Pancreas (tissue), 10 donors: ENCODE data around the gene UBE3B. TPM values are rescaled to one million over a fixed set of nuclear protein-coding genes. Genes with fewer than 3 reads are reported as not detected.

Experiments
- ATAC-seq, 4 donors: fragments of 200-7000 bp; cut with Tn5 transposase; one replicate each; pipeline versions ENCODE4 v1.8.0 to v1.9.1; 2020; ENCODE audit warnings: mild to moderate bottlenecking in 4 of 4, moderate library complexity in 4 of 4
- DNase-seq, 6 donors: peaks; one replicate each; pipeline ENCODE4 v3.0.0-alpha.2; 2020
- FAIRE-seq: peaks from 2 replicates; lab custom pipeline; 2012; peaks lifted over from hg19 to GRCh38; lab: Jason Lieb, UNC
- H3K27ac ChIP-seq, 4 donors: fragments of 200-600 bp; sonication (generic); 1 replicate in 3 of 4; 2 replicates in 1 of 4; pipeline versions ENCODE4 v1.5.0 to v1.8.0; 2020
- H3K27me3 ChIP-seq, 4 donors: fragments of 200-600 bp; one replicate each; pipeline ENCODE4 v1.8.0; 2021
- H3K36me3 ChIP-seq, 3 donors: fragments of 200-600 bp; sonication (generic) in 1 of 3; one replicate each; pipeline versions ENCODE4 v1.5.0 to v1.8.0; 2020 to 2021
- H3K4me1 ChIP-seq, 3 donors: fragments of 200-600 bp; one replicate each; pipeline ENCODE4 v1.8.0; 2021
- H3K4me3 ChIP-seq, 4 donors: fragments of 200-600 bp; sonication (generic) in 2 of 4; one replicate each; pipeline versions ENCODE4 v1.5.0 to v1.8.0; 2020 to 2021
- H3K9me3 ChIP-seq, 4 donors: fragments of 200-600 bp; one replicate each; pipeline ENCODE4 v1.8.0; 2021
- WGBS, 2 donors: extraction: QIAGEN DNeasy Blood & Tissue Kit; methylation state at CpG; one replicate each; pipeline ENCODE4 v1.1.7; 2013; 5-methylcytosine and 5-hydroxymethylcytosine counted together
- intact Hi-C, 3 donors: fragments of 100-400 bp; cut with DNase I; formaldehyde crosslinking; loops; one replicate each; pipeline versions ENCODE4 v1.11.1 to v1.14.2; 2022
- polyA plus RNA-seq, 2 donors: library from polyadenylated mRNA; stranded (reverse); fragments of 200-250 nt; gene quantifications; one replicate each; pipeline ENCODE4 v1.2.3, GENCODE V29; 2013
- total RNA-seq, 6 donors: library from RNA; stranded (reverse); fragmentation: NEBNext Ultra II Directional in 4 of 6; extraction: Animal tissue kit (Norgen Biotek cat#: 25700) in 4 of 6; gene quantifications; one replicate each; pipeline versions ENCODE4 v1.2.1 to v1.2.4, GENCODE V29; 2021 to 2023
- TF ChIP-seq, protein P1 (sequence below), 4 donors: fragments of 200-600 bp; sonication (generic) in 3 of 4; IDR thresholded peaks; one replicate each; pipeline versions ENCODE4 v1.5.0 to v1.8.0; 2021; ENCODE audit warnings: antibody characterized with exemption in 4 of 4
- donor health status: healthy with polysubstance abuse.
- donor health status: DM: no; HTN: no; CAD: no; lungs with moderate emphysema.
- donor health status: DM: no; HTN: no; CAD: no.
- donor health status: control.
- donor health status: control.
- donor health status: Bipolar disorder and iron deficiency.
- donor health status: DM: yes; HTN: yes; CAD: no.
- donor health status: DM: no; HTN: no; CAD: no.
- donor health status: DM: no; HTN: no; CAD: no.
- donor health status: DM: yes; HTN: yes; CAD: no.

Gene UBE3B
- total and polyA plus RNA-seq, 8 donors: 9.8 to 25.6 (median 13.8) TPM

DNA sequence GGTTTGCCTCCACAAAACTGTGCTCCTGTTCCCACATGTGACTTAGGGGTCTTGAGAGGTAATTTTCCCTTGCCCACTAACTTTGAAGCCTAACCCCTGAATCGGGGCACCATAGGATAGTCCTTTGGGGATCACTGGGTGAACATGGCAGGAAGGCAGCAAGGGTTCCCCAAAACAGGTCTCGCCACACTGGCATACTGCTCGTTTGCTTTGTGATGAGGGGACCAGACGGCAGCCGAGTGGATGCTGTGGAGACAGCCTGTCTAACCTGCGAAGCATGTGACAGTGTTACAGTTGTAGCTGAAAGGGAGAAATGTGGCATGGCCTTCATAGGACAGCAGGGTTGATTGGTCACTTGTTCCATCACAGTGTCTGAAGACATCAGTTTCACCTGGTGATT lies 42.4 kb downstream of the UBE3B start:
- Histone ChIP-seq H3K27me3 (no peaks in the 10 kb centered on the region), H3K4me1 (no peaks in the 10 kb centered on the region), H3K27ac (peak overlapping the region in 1 of 4 donors; percentile 14), H3K9me3 (no peaks in the 10 kb centered on the region), H3K36me3 (peaks cover 0 to 48% (median 17%) of the 10 kb centered on the region in 3 donors), H3K4me3 (no peak overlapping the region)
- no peak for DNase-seq
- intact Hi-C loops: loop anchor here in 2 of 3 donors (5.0 to 10.0 kb wide), 2 partner anchors 258 to 265 kb away; no protein-coding TSS in a partner anchor
- ATAC-seq: no peak
- TF ChIP-seq, protein P1, sequence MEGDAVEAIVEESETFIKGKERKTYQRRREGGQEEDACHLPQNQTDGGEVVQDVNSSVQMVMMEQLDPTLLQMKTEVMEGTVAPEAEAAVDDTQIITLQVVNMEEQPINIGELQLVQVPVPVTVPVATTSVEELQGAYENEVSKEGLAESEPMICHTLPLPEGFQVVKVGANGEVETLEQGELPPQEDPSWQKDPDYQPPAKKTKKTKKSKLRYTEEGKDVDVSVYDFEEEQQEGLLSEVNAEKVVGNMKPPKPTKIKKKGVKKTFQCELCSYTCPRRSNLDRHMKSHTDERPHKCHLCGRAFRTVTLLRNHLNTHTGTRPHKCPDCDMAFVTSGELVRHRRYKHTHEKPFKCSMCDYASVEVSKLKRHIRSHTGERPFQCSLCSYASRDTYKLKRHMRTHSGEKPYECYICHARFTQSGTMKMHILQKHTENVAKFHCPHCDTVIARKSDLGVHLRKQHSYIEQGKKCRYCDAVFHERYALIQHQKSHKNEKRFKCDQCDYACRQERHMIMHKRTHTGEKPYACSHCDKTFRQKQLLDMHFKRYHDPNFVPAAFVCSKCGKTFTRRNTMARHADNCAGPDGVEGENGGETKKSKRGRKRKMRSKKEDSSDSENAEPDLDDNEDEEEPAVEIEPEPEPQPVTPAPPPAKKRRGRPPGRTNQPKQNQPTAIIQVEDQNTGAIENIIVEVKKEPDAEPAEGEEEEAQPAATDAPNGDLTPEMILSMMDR (IDR thresholded peaks at IDR 0.05): no peak
- WGBS, 2 donors: 90 to 95% methylated on average over 6 of the region's 6 CpGs
- FAIRE-seq: no peak

DNA sequence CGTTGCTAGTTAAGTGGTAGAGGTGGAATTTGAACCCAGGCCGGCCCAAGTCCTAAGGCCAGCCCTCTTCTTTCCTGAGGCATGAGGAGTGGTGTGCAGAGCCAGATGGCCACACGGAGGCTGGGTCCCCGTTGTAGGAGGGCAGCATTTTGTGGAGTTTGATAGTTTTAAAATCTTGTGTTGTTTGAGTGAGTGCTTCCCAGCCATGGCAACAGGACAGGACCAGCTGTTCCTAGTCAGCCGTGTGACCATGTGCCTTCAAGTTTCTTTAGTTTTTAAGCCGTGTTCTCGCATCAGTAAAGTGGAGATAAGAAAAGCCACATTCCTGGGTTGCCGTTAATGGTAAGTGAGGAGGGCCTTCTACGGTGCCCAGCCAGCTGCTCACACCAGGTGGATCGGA lies 44.4 kb downstream of the UBE3B start:
- TF ChIP-seq, protein P1 (IDR thresholded peaks at IDR 0.05): no peak
- intact Hi-C loops: no loop called here
- no peak overlapping the region for H3K4me3 ChIP-seq
- ATAC-seq (no peak), FAIRE-seq (no peak), DNase-seq (no peak)
- H3K27me3 ChIP-seq: no peaks in the 10 kb centered on the region
- H3K27ac ChIP-seq: no peak overlapping the region
- no peaks in the 10 kb centered on the region for H3K4me1 ChIP-seq
- no peaks in the 10 kb centered on the region for H3K9me3 ChIP-seq
- WGBS, 2 donors: 83 to 84% methylated on average over 10 of the region's 10 CpGs
- H3K36me3 ChIP-seq: peaks cover 0 to 46% (median 13%) of the 10 kb centered on the region in 3 donors

GRCh38 chr12:109523071-109523470 lies 45.6 kb downstream of the UBE3B start:
- WGBS, 2 donors: 85% methylated on average over 10 of the region's 10 CpGs
- TF ChIP-seq, protein P1 (IDR thresholded peaks at IDR 0.05): no peak
- intact Hi-C loops: no loop called here
- Histone ChIP-seq H3K9me3 (no peaks in the 10 kb centered on the region), H3K4me1 (no peaks in the 10 kb centered on the region), H3K27ac (no peak overlapping the region), H3K27me3 (no peaks in the 10 kb centered on the region), H3K36me3 (peaks cover 0 to 44% (median 12%) of the 10 kb centered on the region in 3 donors), H3K4me3 (no peak overlapping the region)
- ATAC-seq (peak in 1 of 4 donors; percentile 55), FAIRE-seq (no peak), DNase-seq (no peak)

DNA sequence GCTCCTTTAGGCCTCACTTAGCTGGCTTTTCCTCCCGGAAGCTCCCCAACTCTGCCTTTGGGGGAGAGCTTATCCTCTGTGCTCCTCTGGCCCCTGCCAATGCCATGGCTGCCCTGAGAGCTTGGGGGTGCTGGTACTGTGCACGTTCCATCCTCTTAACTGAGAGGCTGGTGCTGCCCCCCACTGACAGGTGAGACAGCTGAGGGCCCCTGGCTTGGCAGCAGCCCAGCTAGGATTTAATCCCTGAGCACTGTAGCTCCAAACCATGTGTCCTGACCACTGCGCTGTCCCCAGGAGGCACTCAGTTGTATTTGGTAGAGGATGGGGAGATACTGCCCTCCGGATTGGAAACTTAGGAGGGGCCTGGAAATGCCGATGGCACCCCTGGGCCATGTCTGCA lies 46.1 kb downstream of the UBE3B start:
- peaks cover 0 to 45% (median 12%) of the 10 kb centered on the region in 3 donors for H3K36me3 ChIP-seq

More for the DNA sequence above, 46.1 kb downstream of the UBE3B start:
- TF ChIP-seq, protein P1 (IDR thresholded peaks at IDR 0.05): no peak
- Histone ChIP-seq H3K9me3 (no peaks in the 10 kb centered on the region), H3K27ac (no peak overlapping the region), H3K4me1 (no peaks in the 10 kb centered on the region), H3K4me3 (no peak overlapping the region), H3K27me3 (no peaks in the 10 kb centered on the region)
- no peak for ATAC-seq
- no peak for FAIRE-seq
- DNase-seq: no peak
- intact Hi-C loops: no loop called here
- 93 to 96% methylated on average over 5 of the region's 5 CpGs for WGBS, 2 donors
